HG02588 (cell line): ENCODE data around the gene NYNRIN.
A peak's percentile ranks its signal among the peaks of the same experiment; 100 is the strongest.

ENCODE experiments used
- ATAC-seq: cut with Tn5 transposase; IDR thresholded peaks from one replicate; pipeline ENCODE4 v1.9.1; 2021; ENCODE audit warnings: mild to moderate bottlenecking, moderate library complexity; ENCODE audit not compliant: unreplicated experiment

The NYNRIN gene

DNA sequence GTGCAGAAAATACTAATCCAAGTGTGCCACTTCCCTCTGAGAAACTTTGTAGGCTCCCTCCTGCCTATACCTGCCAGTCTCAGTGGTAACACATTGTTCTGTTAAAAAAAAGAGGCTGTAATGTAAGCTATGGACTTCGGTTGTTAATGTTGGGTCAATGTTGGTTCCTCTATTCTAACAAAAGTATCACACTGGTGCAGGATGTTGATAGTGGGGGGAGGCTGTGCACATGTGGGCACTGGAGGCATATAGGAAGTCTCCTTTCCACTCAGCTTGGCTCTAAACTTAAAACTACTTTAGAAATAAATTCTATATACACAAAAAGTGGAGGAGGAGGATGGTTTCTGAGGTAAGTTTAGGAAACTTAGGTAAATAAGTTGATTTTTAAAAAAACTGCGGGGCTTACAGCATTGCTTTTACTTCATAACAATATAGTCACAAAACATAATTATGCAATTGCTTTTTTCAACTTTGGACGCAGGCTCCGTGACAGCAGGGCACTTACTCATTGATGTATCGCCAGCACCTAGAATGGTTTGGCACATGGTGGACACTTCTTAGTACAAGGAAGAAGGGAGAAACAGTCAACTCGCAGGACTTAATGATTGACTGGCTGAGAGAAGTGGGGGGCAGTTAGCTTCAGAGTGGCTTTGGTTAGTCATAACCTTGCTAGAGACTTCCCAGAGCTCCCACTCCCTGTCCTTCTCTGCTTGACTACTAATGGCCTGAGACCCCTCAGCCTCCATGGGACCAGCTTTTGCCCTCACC, 7.9 kb upstream of the NYNRIN start:
- ATAC-seq, result no peak

DNA sequence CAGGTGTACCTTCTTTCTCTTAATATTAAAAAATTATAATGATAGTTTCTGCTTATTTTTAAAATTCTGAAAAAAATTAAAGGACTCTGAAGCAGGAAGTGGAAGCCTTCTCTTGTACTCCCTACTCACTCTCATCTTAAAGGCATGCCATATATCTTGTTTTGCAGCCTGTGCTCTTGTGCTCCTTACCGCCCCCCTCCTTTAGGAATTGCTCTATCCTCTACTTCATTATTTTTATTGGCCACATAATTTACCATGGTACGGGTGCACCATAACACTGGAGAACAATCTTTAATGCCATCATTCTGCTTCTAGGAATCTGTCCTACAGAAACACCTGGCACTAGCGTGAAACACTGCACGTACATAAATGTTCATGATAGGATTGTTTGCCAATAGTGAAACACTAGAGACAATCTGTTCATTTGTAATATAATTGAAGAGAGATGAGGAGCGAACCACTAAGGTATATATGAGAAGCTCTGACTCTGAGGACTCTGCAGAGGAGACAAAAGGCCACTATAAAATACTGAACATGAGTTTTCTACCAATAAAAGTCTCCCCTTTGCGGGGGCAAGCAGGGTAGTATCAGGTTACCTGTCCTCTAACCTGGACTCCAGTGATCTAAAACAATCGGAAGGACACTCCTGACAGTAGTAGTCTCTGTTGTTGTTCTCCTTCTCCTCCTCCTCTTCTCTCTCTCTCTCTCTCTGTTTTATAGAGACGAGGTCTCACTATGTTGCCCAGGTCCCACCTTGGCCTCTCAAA, 6.3 kb upstream of the NYNRIN start:
- ATAC-seq, result no peak

DNA sequence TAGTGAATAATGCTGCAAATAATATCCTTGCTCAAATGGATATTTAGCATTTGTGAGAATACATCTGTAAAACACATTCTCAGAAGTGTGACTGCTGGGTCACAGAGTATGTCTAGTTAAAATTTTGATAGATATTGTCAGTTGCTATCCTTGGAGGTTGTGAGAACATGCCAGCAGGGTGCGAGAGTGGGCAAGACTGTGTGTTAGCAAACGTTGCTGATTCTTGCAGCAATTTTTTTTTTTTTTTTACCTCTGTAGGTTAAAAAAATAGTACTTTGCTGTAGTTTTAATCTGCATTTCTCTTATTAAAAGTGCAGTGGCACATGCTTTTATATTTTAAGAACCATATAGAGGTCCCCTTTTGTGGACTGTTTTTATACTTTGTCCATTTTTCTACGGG, 4.5 kb upstream of the NYNRIN start:
- ATAC-seq, result no peak

DNA sequence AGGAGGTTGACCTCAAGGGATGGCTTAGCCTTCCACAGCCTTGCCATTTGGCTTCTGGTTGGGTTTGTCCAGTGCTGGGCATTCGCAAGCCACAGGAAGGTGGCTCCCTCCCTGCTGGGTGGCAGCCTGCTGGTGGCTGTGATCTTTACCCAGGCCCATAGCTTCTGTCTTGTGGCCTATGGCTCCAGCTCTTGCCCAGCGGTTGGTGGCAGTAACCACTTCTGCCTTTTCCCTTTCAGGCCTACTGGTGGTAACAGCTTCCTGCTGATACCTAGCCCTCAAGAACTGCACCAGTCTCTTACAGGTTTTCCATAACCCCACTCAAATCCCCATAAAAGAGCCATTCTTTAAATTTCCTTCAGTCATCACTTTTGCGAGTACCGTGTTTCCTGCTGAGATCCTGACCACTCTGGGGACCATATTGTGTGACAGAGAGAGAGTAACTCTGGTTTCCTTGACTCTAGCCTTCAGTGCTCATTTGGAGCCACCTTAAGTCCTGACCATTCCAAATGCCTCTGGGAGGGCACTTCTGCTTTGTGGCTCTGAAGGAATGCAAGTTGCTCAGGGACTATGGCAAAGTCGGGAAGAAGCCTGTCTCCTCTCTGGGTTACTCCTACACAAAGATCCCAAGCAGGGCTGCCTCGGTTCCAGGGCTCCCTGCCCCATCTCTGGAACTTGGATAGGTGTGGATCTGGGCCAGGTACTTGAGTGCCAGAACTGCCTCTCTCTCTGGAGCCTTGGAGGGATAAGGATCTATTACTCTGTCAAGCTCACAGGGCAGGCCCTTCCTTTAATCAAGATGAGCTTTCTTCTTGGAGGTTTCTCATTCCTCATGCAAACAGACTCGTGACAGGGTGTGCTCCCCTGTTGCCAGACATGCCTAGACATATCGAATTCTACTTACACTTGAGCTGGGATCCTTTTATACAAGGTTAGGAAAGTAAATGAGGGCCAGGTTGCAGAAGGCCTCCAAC, 2.9 kb upstream of the NYNRIN start:
- no peak for ATAC-seq

DNA sequence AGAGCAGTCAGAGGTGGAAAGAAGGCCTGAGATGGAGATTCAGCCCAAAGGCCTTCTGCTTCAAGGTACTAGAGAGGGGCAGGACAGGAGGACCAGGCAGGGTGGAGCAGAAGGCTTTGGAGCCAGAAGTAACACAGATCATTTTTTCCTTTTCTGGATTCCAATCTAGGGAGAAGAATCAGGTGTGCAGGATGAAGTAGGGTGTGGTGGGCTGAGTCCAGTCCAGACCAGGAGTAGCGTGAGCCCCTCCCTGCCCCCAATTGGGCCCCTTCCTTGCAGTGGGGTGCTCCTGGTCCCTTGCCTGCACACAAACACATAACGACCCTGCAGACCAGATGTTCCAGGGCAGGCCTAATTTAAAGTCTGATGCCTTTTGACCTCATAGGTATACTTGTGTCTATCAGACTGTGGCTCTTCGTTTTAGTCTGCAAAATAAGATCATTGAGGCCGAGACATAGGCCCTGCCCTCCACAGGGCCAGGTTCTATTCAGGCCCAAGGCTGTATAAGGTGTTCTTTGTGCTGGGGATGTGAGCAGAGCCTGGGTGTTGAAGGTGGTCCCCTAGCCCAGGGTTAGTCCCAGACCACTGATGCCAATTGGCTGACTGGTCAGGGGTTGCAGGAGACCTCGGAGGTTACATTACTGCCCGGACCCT, 1.0 kb upstream of the NYNRIN start:
- no peak for ATAC-seq

DNA sequence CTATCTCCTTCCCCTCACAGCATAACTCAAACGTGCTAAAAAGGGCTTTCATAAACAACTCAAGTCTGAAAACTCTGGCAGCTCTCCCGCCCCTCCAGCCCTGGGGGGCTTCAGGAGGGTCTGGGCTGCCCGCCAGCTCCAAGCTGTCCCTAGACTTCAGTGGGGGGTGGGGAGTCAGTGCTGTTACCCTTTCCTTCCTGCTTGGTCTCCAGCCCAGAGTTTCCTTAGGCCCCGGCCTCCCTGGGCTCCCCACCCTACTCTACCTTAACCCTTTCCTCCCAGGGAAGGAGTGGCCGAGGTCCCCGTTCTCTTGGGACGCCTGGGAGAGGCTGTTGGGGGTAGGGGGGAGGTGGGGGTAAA, 530 bp upstream of the NYNRIN start:
- ATAC-seq, result no peak

DNA sequence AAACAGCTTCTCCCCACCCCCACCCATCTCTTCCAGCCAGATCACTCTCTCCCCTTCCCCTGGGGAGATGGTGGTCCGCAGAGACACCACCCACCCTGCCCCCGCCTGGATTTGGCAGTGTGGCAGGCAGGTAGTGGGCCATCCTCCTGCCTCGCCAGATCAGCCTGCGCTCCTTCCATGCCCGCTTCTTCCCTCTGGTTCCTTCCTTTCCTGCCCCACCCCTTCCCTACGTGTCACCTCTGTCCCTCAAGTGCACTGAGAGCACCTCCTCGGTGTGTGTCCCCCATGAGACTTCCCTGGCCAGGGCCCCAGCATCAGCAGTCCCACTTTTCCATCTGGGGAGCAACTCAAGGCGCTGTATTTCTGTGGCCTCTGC, 632 bp downstream of the NYNRIN start:
- ATAC-seq, result no peak

DNA sequence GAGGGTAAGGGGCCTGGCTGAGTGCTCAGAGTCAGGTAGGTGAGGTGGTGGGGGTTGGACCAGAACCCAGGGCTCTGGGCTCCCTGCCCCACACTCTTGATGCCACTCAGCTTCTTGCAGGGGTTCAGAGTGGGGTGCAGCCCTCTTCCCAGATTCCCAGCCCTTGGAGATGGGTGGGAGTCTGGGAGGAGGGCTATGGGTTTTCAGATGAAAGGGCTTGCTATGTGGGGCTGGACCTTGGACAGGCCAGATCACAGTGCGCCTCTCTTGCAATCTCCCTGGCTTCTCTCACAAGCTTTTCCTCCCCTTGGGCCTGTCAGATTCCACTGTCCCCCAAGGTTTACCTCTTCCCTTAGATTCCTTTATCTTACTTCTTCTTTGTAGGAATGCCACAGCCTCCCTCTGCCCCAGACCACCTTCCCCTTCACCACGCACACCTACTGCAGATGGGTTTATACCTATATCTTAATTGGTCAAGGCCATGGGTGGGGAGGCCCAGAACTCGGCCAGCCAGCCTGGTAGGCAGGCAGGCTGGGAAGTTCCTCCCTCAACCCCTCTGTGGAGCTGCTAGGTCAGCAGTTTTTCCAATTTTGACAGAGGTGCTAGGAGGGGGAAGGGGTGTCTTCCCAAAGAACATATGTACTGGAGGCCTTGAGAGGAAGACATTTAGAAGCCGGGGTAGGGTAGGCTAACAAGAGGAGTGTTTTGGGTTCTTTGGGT, 1.4 kb downstream of the NYNRIN start:
- no peak for ATAC-seq

DNA sequence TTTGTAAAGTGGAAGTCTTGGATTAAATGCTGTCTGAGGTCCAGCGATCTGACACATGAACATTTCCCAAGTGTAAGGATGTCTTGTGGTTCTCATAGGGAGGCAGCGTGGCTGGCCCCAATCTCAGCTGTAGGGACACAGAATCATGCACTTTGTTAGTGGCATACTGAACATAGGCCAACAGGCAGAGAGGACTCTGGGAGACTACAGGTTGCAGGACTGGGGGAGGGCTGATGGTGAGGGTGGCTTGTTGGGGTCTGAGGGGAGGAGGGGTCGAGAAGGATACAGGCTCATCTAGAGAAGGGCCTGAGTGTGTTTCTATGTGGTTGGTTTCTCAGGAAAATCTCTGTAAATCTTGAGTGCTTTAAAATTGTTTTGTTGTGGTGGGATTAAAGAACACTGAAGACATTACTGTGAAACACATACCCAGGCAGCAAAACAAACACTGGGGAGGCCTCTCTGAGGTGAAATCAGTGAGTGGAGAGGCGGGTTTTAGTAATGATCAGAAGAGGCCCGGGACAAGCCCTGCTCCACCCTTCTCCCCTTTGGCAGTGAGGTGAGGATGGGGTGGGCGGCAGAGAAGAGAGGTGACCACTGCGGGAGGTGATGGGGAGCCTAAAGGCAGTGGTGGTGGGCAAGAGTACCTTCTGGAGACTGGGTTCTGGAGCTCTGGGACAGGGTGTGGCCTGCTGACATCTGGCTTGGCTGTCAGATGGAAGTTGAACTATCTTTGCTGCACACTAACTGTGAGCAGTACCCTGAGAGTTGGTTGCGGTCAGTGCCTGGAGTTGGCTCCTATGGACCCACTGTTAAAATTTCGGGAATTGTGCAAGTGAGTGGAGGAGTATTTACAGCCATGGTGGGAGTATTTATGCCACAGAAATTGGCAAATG, 3.3 kb downstream of the NYNRIN start:
- ATAC-seq, result no peak

DNA sequence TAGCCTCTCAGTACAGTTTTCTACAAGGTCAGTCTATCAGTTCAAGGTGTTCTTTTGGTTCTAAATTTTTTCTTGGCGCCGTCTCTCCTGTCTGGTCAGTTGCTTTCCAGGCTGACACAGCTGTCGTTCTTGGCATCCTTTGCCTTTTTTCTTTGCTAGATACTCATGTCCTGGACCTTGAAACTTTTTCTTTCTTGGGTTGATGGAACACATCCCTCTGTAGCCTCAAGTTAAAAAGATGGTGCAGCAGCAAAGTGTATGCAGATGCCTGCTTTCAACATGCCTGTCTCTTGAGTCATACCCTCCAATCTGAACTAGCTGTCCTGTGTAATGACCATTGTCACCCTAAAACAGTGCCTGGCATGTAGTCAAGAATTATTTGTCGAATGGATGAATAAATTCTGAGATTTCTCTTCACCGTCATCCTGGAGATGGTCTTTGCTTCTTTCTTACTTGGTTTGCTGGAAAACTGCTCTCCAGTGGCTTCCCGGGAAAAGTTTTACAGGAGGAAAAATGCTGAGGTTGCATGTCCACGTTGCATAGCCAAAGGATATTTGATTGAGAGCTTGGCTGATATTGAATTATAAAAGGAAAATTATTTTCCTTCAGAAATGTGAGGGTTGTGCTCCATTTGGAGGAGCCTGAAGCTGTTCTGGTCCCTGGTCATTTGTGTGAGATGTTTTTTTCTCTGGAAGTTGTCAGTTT, 4.6 kb downstream of the NYNRIN start:
- no peak for ATAC-seq

DNA sequence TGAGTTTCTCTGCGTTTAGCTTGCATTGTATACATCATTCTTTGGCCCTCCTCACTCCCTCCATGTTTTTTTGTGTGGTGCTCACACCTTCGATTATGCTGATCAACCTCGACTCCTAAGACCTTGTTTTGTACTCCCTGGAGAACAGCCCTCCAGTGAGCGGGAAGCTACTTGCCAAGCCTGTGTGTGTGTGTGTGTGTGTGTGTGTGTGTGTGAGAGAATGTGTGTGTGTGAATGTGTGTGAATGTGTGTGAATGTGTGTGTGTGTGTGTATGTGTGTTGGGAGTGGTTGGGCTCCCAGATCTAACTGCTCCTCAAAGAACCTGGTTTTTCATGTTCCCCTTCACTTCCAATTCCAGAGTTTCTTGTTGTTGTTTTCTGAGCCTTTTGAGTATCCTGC, 6.0 kb downstream of the NYNRIN start:
- no peak for ATAC-seq

DNA sequence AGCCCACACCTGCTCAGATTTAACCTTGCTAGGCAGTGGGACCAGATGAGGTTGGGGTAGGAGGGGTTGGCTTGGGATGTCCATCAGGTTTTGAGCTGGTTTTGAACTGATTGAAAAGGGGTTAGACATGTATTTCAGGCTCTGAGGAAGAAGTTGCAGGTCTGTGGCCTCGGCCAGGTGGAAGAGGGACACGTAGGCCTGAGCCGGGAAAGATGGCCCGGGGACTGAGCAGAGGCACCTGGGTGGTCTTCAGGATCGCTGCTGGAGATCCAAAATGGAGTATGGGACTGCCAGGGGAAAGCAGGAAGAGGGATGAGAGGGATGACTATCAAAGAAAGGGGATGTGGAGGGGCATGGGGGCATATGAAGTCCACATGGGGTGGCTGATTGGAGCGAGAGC, 7.6 kb downstream of the NYNRIN start:
- no peak for ATAC-seq

DNA sequence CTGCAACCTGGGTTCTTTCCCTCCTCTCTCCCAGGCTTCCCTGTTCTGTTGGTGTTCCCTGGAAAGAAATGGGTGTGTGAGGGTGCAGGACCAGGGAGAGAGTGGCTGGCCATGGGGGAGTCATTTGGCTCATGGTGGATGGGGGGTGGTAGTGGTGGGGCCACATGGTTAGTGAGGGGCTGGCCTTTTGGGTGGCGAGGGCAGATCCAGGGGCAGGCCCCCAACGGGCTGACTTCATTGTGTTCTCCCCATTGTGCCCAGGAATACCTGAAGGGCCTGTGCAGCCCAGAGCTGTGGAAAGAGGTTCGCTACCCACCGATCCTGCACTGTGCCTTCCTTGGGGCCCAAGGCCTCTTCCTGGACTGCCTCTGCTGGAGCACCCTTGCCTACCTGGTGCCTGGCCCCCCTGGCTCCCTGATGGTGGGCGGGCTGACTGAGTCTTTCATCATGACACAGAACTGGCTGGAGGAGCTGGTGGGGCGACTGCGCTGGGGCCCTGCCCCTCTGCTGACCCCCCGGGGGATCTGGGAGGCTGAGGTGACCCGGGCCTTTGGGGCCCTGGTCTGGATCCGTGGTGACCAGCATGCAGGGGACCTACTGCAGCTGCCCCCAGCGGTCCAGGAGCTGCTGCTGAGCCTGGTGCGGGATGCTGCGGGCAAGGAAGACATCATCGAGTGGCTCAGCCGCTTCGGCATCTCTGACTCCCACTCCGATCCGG, 9.0 kb downstream of the NYNRIN start:
- ATAC-seq, result no peak

DNA sequence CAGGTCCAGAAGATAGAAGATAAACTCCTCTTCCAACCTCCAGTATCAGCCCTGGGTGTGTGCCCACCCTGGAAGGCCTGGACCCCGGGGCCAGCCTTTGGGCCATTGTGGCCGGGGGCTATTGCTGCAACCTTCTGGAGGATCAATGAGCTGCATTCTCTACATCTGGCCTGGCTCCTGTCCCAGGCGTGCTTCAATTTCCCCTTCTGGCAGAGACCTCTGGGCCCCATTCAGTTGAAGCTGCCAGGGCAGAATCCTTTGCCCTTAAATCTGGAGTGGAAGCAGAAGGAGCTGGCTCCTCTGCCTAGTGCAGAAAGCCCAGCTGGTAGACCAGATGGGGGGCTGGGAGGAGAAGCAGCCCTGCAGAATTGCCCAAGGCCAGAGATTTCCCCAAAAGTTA, 10.0 kb downstream of the NYNRIN start:
- no peak for ATAC-seq

DNA sequence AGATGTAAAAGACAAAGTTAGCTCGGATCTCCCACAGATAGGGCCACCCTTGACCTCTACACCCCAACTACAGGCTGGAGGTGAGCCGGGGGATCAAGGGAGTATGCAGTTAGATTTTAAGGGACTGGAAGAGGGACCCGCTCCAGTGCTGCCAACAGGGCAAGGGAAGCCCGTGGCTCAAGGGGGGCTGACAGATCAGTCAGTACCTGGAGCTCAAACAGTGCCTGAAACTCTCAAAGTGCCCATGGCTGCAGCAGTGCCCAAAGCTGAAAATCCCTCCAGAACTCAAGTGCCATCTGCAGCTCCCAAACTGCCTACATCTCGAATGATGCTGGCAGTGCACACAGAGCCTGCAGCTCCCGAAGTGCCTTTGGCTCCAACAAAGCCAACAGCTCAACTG, 10.4 kb downstream of the NYNRIN start:
- ATAC-seq, result no peak

DNA sequence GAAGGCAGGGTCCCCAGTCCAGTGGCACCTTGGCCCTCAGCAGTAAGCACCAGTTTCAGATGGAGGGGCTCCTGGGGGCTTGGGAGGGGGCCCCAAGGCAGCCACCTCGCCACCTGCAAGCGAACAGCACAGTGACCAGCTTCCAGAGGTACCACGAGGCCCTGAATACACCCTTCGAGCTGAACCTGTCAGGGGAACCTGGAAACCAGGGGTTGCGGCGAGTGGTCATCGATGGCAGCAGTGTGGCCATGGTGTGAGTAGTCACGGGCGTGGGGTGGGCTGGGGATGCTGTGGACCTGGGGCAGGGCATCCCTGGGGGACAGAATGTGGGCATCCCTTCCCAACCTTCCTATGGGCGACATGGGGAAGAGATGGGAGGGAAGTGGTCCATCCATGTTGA, 11.2 kb downstream of the NYNRIN start:
- ATAC-seq, result no peak

DNA sequence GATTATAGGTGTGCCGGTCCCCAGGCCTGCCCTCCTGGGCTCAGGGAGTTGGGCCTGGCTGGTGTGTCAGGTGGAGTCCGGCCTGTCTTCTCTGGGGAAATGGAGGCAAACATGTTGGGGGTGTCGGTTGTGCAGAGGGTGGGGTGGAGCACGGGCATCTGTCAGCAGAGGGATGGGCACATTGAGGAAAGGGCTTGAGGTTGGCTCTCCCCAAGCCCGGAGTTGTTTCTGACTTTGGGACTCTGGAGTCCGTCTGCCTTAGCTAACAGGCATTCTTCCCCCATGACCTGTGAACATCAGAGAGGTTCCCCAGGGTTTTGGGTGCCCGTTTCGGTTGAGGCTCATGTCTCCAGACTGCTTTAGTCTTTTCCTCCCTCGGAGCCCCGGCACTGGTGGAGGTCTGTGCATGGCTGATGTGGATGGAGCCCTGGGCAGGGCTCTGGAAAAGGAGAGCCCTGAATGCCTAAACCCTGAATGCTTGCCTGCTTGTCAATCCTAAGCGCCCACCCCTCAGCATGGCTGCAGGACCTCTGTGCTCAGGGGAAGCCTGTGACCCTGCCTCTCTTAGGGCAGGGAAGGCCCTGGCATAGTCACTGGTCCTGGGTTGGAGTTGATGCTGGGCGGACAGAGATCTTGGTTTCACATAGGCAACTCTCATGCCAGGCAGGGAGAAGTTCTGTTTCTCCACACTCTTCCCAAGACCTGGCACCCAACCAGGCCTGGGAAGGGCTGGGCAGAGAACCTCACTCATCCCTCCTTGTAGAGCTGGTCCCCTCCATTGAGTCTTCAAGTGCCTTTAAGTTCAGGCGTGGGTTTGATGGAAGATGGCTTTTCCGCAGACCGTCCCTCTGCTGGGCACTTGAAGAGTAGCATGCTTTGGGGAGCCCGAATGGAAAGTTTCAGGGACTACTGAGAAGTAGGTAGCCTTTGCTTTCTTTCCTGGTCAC, 12.9 kb downstream of the NYNRIN start:
- ATAC-seq, result peak; percentile 57
